Measurements from ENCODE around the gene RUFY3.
"Not testable (repeated sequence)": the region's sequence is repeated elsewhere in the genome, so short reads cannot be mapped to it uniquely, and the experiment has no call there.

RUFY3 gene

GRCh38 chr4:70706516-70706915 lies 15.2 kb upstream of the RUFY3 start:
- DNase-seq = no peak

- DNase-seq = no peak
Measured at GRCh38 chr4:70709611-70710205, 12.1 kb upstream of the RUFY3 start.

GRCh38 chr4:70711599-70711998 lies 10.2 kb upstream of the RUFY3 start:
- no peak for DNase-seq

GRCh38 chr4:70712150-70712549 lies 9.6 kb upstream of the RUFY3 start:
- no peak for DNase-seq

- DNase-seq = no peak
Measured at GRCh38 chr4:70712604-70713452, 8.9 kb upstream of the RUFY3 start.

GRCh38 chr4:70713453-70714078 lies 8.2 kb upstream of the RUFY3 start:
- DNase-seq = no peak

GRCh38 chr4:70714079-70714887 lies 7.5 kb upstream of the RUFY3 start:
- no peak for DNase-seq

GRCh38 chr4:70715097-70715496 lies 6.7 kb upstream of the RUFY3 start:
- DNase-seq = no peak

GRCh38 chr4:70718811-70719604 lies 2.8 kb upstream of the RUFY3 start:
- DNase-seq = no peak

GRCh38 chr4:70722199-70722791 lies 531 bp downstream of the RUFY3 start:
- DNase-seq = peak; percentile 70

GRCh38 chr4:70724463-70724862 lies 2.7 kb downstream of the RUFY3 start:
- DNase-seq = no peak

GRCh38 chr4:70725633-70726032 lies 3.9 kb downstream of the RUFY3 start:
- no peak for DNase-seq

GRCh38 chr4:70726515-70726914 lies 4.8 kb downstream of the RUFY3 start:
- DNase-seq = not testable (repeated sequence)

- no peak for DNase-seq
Measured at GRCh38 chr4:70728091-70728490, 6.3 kb downstream of the RUFY3 start.

GRCh38 chr4:70732878-70733277 lies 11.1 kb downstream of the RUFY3 start:
- DNase-seq = not testable (repeated sequence)

- DNase-seq = peak; percentile 53
Measured at GRCh38 chr4:70734168-70734954, 12.6 kb downstream of the RUFY3 start.

GRCh38 chr4:70734971-70735370 lies 13.2 kb downstream of the RUFY3 start:
- no peak for DNase-seq

GRCh38 chr4:70735915-70736314 lies 14.2 kb downstream of the RUFY3 start:
- peak; percentile 64 for DNase-seq

GRCh38 chr4:70737006-70737405 lies 15.2 kb downstream of the RUFY3 start:
- DNase-seq = no peak

- no peak for DNase-seq
Measured at GRCh38 chr4:70737409-70737808, 15.6 kb downstream of the RUFY3 start.

Measured in CD4-positive, alpha-beta T cell treated with Interleukin-17A for 4 hours (primary cell).